Measurements from ENCODE around the gene SFXN4.

DNA sequence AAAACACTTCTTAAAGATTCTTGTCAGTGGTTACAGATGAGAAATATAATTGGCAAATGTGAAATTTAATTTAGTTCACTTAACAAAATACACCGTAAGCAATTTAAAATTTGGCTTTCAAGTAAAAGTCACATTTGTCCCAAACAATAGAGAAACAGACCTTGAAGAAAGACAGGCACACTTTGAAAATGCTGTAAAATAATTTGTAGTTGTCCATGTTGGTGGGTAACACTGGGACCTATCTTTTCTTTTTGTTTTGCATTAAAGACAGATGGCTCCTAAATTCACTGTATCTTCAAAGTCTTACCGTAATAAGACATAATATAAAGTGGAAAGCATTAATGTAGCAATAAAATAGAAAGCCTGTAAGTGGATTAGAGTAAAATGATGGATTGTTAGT, 45.1 kb upstream of the SFXN4 start:
- TF ChIP-seq KDM4B (CRISPR knock-in tag; IDR thresholded peaks at IDR 0.05) (no peak), SMARCE1 (IDR thresholded peaks at IDR 0.05; ENCODE audit: borderline replicate concordance) (no peak), TARDBP (CRISPR knock-in tag; IDR thresholded peaks at IDR 0.05) (no peak), ZNF660 (CRISPR knock-in tag; IDR thresholded peaks at IDR 0.05; ENCODE audit: borderline replicate concordance, low read depth) (no peak), ZNF580 (CRISPR knock-in tag; IDR thresholded peaks at IDR 0.05; ENCODE audit: borderline replicate concordance, low read depth) (no peak), ZNF513 (CRISPR knock-in tag; conservative IDR thresholded peaks at IDR 0.05) (no peak), NFKB2 (CRISPR knock-in tag; IDR thresholded peaks at IDR 0.05; ENCODE audit: borderline replicate concordance) (no peak), RBFOX2 (IDR thresholded peaks at IDR 0.05; ENCODE audit: low read depth, low read length) (no peak), ZMYM4 (CRISPR knock-in tag; IDR thresholded peaks at IDR 0.05) (no peak), ZNF512 (CRISPR knock-in tag; IDR thresholded peaks at IDR 0.05) (no peak)
- TF ChIP-seq, protein P1, sequence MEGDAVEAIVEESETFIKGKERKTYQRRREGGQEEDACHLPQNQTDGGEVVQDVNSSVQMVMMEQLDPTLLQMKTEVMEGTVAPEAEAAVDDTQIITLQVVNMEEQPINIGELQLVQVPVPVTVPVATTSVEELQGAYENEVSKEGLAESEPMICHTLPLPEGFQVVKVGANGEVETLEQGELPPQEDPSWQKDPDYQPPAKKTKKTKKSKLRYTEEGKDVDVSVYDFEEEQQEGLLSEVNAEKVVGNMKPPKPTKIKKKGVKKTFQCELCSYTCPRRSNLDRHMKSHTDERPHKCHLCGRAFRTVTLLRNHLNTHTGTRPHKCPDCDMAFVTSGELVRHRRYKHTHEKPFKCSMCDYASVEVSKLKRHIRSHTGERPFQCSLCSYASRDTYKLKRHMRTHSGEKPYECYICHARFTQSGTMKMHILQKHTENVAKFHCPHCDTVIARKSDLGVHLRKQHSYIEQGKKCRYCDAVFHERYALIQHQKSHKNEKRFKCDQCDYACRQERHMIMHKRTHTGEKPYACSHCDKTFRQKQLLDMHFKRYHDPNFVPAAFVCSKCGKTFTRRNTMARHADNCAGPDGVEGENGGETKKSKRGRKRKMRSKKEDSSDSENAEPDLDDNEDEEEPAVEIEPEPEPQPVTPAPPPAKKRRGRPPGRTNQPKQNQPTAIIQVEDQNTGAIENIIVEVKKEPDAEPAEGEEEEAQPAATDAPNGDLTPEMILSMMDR (CRISPR knock-in tag; IDR thresholded peaks at IDR 0.05): no peak
